Stimulated activated memory B cell treated with anti-CD40 and anti-IgM and Interleukin-4, amounts not matched to agents 10 μg/mL and 1 μg/mL and 100 μg/mL, for 72 hours (primary cell): ENCODE results near the gene AFAP1L1.

ENCODE experiments used
- ATAC-seq: fragments of 150-1000 bp; cut with Tn5 transposase; 2 replicates; pipeline ENCODE4 v1.10.0; 2021
- H3K27ac Mint-ChIP-seq: one replicate; pipeline ENCODE4 v1.8.0; 2022; ENCODE audit warnings: mild to moderate bottlenecking, mixed read lengths
- H3K27me3 Mint-ChIP-seq: one replicate; pipeline ENCODE4 v1.8.0; 2022; ENCODE audit warnings: mixed read lengths
- H3K36me3 Mint-ChIP-seq: one replicate; pipeline ENCODE4 v1.8.0; 2022; ENCODE audit warnings: mixed read lengths
- H3K4me1 Mint-ChIP-seq: one replicate; pipeline ENCODE4 v1.8.0; 2022; ENCODE audit warnings: mixed read lengths
- H3K4me3 Mint-ChIP-seq: one replicate; pipeline ENCODE4 v1.8.0; 2022; ENCODE audit warnings: mild to moderate bottlenecking, moderate library complexity, mixed read lengths
- H3K9me3 Mint-ChIP-seq: one replicate; pipeline ENCODE4 v1.8.0; 2022; ENCODE audit warnings: mixed read lengths

Gene AFAP1L1

GRCh38 chr5:149333711-149334443, 62.2 kb downstream of the AFAP1L1 start:
- Mint-ChIP-seq H3K27ac (no peak overlapping the region), H3K36me3 (no peaks in the 10 kb centered on the region), H3K9me3 (no peaks in the 10 kb centered on the region), H3K4me3 (no peak overlapping the region), H3K4me1 (no peaks in the 10 kb centered on the region), H3K27me3 (no peaks in the 10 kb centered on the region)
- no peak for ATAC-seq

GRCh38 chr5:149337736-149338135, 66.1 kb downstream of the AFAP1L1 start:
- Mint-ChIP-seq H3K27ac (no peak overlapping the region), H3K4me3 (no peak overlapping the region), H3K4me1 (no peaks in the 10 kb centered on the region), H3K27me3 (no peaks in the 10 kb centered on the region), H3K36me3 (no peaks in the 10 kb centered on the region), H3K9me3 (no peaks in the 10 kb centered on the region)
- no peak for ATAC-seq

- no peaks in the 10 kb centered on the region for H3K27me3 Mint-ChIP-seq
- no peaks in the 10 kb centered on the region for H3K36me3 Mint-ChIP-seq
- no peak overlapping the region for H3K27ac Mint-ChIP-seq
- no peak for ATAC-seq
- no peaks in the 10 kb centered on the region for H3K9me3 Mint-ChIP-seq
- H3K4me3 Mint-ChIP-seq = no peak overlapping the region
- H3K4me1 Mint-ChIP-seq = no peaks in the 10 kb centered on the region
Measured at GRCh38 chr5:149338364-149338763, 66.7 kb downstream of the AFAP1L1 start.

GRCh38 chr5:149340920-149341319, 69.3 kb downstream of the AFAP1L1 start:
- no peak overlapping the region for H3K27ac Mint-ChIP-seq
- no peak for ATAC-seq

GRCh38 chr5:149341876-149342275, 70.2 kb downstream of the AFAP1L1 start:
- no peaks in the 10 kb centered on the region for H3K36me3 Mint-ChIP-seq
- H3K9me3 Mint-ChIP-seq = no peaks in the 10 kb centered on the region
- H3K27me3 Mint-ChIP-seq = no peaks in the 10 kb centered on the region
- H3K27ac Mint-ChIP-seq = no peak overlapping the region
- no peak for ATAC-seq
- H3K4me3 Mint-ChIP-seq = no peak overlapping the region
- peaks cover 15% of the 10 kb centered on the region for H3K4me1 Mint-ChIP-seq

More at GRCh38 chr5:149340920-149341319, 69.3 kb downstream of the AFAP1L1 start:
- no peak overlapping the region for H3K4me3 Mint-ChIP-seq
- H3K36me3 Mint-ChIP-seq = no peaks in the 10 kb centered on the region
- no peaks in the 10 kb centered on the region for H3K9me3 Mint-ChIP-seq
- H3K4me1 Mint-ChIP-seq = peaks cover 9% of the 10 kb centered on the region
- no peaks in the 10 kb centered on the region for H3K27me3 Mint-ChIP-seq

GRCh38 chr5:149344151-149344550, 72.5 kb downstream of the AFAP1L1 start:
- H3K27ac Mint-ChIP-seq = peak overlapping the region; percentile 86
- H3K4me1 Mint-ChIP-seq = peaks cover 21% of the 10 kb centered on the region
- H3K27me3 Mint-ChIP-seq = no peaks in the 10 kb centered on the region
- peaks cover 11% of the 10 kb centered on the region for H3K36me3 Mint-ChIP-seq
- peak overlapping the region; percentile 2 for H3K4me3 Mint-ChIP-seq
- no peak for ATAC-seq
- H3K9me3 Mint-ChIP-seq = no peaks in the 10 kb centered on the region

GRCh38 chr5:149345147-149345891, 73.7 kb downstream of the AFAP1L1 start, which contains the start of gene GRPEL2:
TSS of gene GRPEL2 (plus strand) at chr5:149345499. CDS start at chr5:149345540, 41 bp downstream.
- H3K4me3 Mint-ChIP-seq = peak within 1 kb of the TSS; percentile 91
- H3K27ac Mint-ChIP-seq = peak within 1 kb of the TSS; percentile 86
- no peaks in the 10 kb centered on the region for H3K27me3 Mint-ChIP-seq
- ATAC-seq = peak; percentile 97
- H3K36me3 Mint-ChIP-seq = peaks cover 23% of the 10 kb centered on the region
- H3K4me1 Mint-ChIP-seq = peaks cover 21% of the 10 kb centered on the region
- H3K9me3 Mint-ChIP-seq = no peaks in the 10 kb centered on the region

GRCh38 chr5:149345892-149346222, 74.2 kb downstream of the AFAP1L1 start:
- Mint-ChIP-seq H3K4me3 (peak overlapping the region; percentile 91), H3K27ac (peak overlapping the region; percentile 86), H3K4me1 (peaks cover 21% of the 10 kb centered on the region), H3K9me3 (no peaks in the 10 kb centered on the region), H3K27me3 (no peaks in the 10 kb centered on the region), H3K36me3 (peaks cover 28% of the 10 kb centered on the region)
- ATAC-seq = peak; percentile 9

GRCh38 chr5:149348518-149348917, 76.9 kb downstream of the AFAP1L1 start:
- Mint-ChIP-seq H3K4me1 (peaks cover 21% of the 10 kb centered on the region), H3K36me3 (peaks cover 51% of the 10 kb centered on the region), H3K27ac (no peak overlapping the region), H3K27me3 (no peaks in the 10 kb centered on the region), H3K4me3 (no peak overlapping the region), H3K9me3 (no peaks in the 10 kb centered on the region)
- no peak for ATAC-seq

GRCh38 chr5:149349382-149349781, 77.7 kb downstream of the AFAP1L1 start:
- peaks cover 57% of the 10 kb centered on the region for H3K36me3 Mint-ChIP-seq
- no peak for ATAC-seq
- no peak overlapping the region for H3K27ac Mint-ChIP-seq
- no peak overlapping the region for H3K4me3 Mint-ChIP-seq
- no peaks in the 10 kb centered on the region for H3K27me3 Mint-ChIP-seq
- peaks cover 21% of the 10 kb centered on the region for H3K4me1 Mint-ChIP-seq
- H3K9me3 Mint-ChIP-seq = no peaks in the 10 kb centered on the region

- no peaks in the 10 kb centered on the region for H3K9me3 Mint-ChIP-seq
- H3K4me1 Mint-ChIP-seq = peaks cover 11% of the 10 kb centered on the region
- H3K27me3 Mint-ChIP-seq = no peaks in the 10 kb centered on the region
- no peak overlapping the region for H3K27ac Mint-ChIP-seq
- no peak for ATAC-seq
- H3K36me3 Mint-ChIP-seq = peaks cover 70% of the 10 kb centered on the region
- H3K4me3 Mint-ChIP-seq = no peak overlapping the region
Measured at GRCh38 chr5:149352169-149352568, 80.5 kb downstream of the AFAP1L1 start.

GRCh38 chr5:149353911-149354310, 82.3 kb downstream of the AFAP1L1 start:
- H3K27ac Mint-ChIP-seq = no peak overlapping the region
- peaks cover 62% of the 10 kb centered on the region for H3K36me3 Mint-ChIP-seq
- ATAC-seq = no peak
- no peaks in the 10 kb centered on the region for H3K27me3 Mint-ChIP-seq
- no peaks in the 10 kb centered on the region for H3K9me3 Mint-ChIP-seq
- H3K4me3 Mint-ChIP-seq = no peak overlapping the region
- H3K4me1 Mint-ChIP-seq = peaks cover 23% of the 10 kb centered on the region

- H3K9me3 Mint-ChIP-seq = no peaks in the 10 kb centered on the region
- H3K27ac Mint-ChIP-seq = no peak overlapping the region
- H3K4me3 Mint-ChIP-seq = no peak overlapping the region
- no peaks in the 10 kb centered on the region for H3K27me3 Mint-ChIP-seq
- peaks cover 26% of the 10 kb centered on the region for H3K4me1 Mint-ChIP-seq
- peaks cover 44% of the 10 kb centered on the region for H3K36me3 Mint-ChIP-seq
- ATAC-seq = no peak
Measured at GRCh38 chr5:149355688-149356087, 84.0 kb downstream of the AFAP1L1 start.

GRCh38 chr5:149356391-149356790, 84.7 kb downstream of the AFAP1L1 start:
- Mint-ChIP-seq H3K27me3 (no peaks in the 10 kb centered on the region), H3K4me1 (peaks cover 26% of the 10 kb centered on the region), H3K4me3 (no peak overlapping the region), H3K36me3 (peaks cover 37% of the 10 kb centered on the region), H3K27ac (no peak overlapping the region), H3K9me3 (no peaks in the 10 kb centered on the region)
- no peak for ATAC-seq

GRCh38 chr5:149357370-149358293, 86.0 kb downstream of the AFAP1L1 start, which contains the start of gene PCYOX1L:
TSS of gene PCYOX1L (plus strand) at chr5:149358046. CDS start at chr5:149358069, 23 bp downstream.
- H3K27ac Mint-ChIP-seq = peak within 1 kb of the TSS; percentile 79
- H3K36me3 Mint-ChIP-seq = peaks cover 26% of the 10 kb centered on the region
- peaks cover 26% of the 10 kb centered on the region for H3K4me1 Mint-ChIP-seq

More at GRCh38 chr5:149357370-149358293, 86.0 kb downstream of the AFAP1L1 start, which contains the start of gene PCYOX1L:
- peak; percentile 100 for ATAC-seq
- peak within 1 kb of the TSS; percentile 87 for H3K4me3 Mint-ChIP-seq
- no peaks in the 10 kb centered on the region for H3K9me3 Mint-ChIP-seq
- H3K27me3 Mint-ChIP-seq = no peaks in the 10 kb centered on the region
